MCF 10A (cell line): ENCODE measurements around the gene ZNF750. TPM values are rescaled to one million over a fixed set of nuclear protein-coding genes. Genes with fewer than 3 reads are reported as not detected.
A peak's percentile ranks its signal among the peaks of the same experiment; 100 is the strongest.

Source experiments
- BruUV-seq: library from RNA; stranded (reverse); fragments of 400-500 nt; replicated peaks from 2 replicates; lab custom pipeline; 2021; lab: Mats Ljungman, UMichigan
- CTCF ChIA-PET: fragments of 300-600 bp; sonication (Branson Sonifier 250); formaldehyde crosslinking; extraction: SDS; loops from one replicate; lab custom pipeline; 2021; ENCODE audit warnings: antibody characterized with exemption, inconsistent platforms; lab: Yijun Ruan, JAX
- POLR2A ChIA-PET: fragments of 300-600, 350-650 bp; sonication (Branson Sonifier 250); formaldehyde crosslinking; extraction: SDS; loops from one replicate; lab custom pipeline; 2020; ENCODE audit warnings: antibody characterized with exemption, inconsistent platforms; lab: Yijun Ruan, JAX
- DNase-seq: peaks from one replicate; pipeline ENCODE4 v3.0.0-alpha.2; 2018; ENCODE audit not compliant: unreplicated experiment
- H3K27ac Mint-ChIP-seq: one replicate; pipeline ENCODE4 v1.8.0; 2022; ENCODE audit warnings: mild to moderate bottlenecking, low read depth, mixed read lengths; ENCODE audit not compliant: unreplicated experiment
- H3K27me3 Mint-ChIP-seq: one replicate; pipeline ENCODE4 v1.8.0; 2022; ENCODE audit warnings: mixed read lengths; ENCODE audit not compliant: insufficient read depth, unreplicated experiment
- H3K36me3 Mint-ChIP-seq: one replicate; pipeline ENCODE4 v1.8.0; 2022; ENCODE audit warnings: mild to moderate bottlenecking, moderate library complexity, mixed read lengths; ENCODE audit not compliant: insufficient read depth, unreplicated experiment
- H3K4me1 Mint-ChIP-seq: one replicate; pipeline ENCODE4 v1.8.0; 2022; ENCODE audit warnings: mixed read lengths; ENCODE audit not compliant: insufficient read depth, unreplicated experiment
- H3K4me3 Mint-ChIP-seq: one replicate; pipeline ENCODE4 v1.8.0; 2022; ENCODE audit warnings: mild to moderate bottlenecking, moderate library complexity, mixed read lengths; ENCODE audit not compliant: unreplicated experiment
- H3K9me3 Mint-ChIP-seq: one replicate; pipeline ENCODE4 v1.8.0; 2022; ENCODE audit warnings: mixed read lengths; ENCODE audit not compliant: unreplicated experiment
- intact Hi-C: fragments of 100-400 bp; cut with micrococcal nuclease; formaldehyde crosslinking; loops from 2 replicates; pipeline ENCODE4 v1.14.1; 2022
- total RNA-seq: library from RNA; stranded (reverse); gene quantifications from 2 replicates; pipeline ENCODE4 v1.2.3, GENCODE V29; 2022
- TF ChIP-seq, protein P1 (sequence below): fragments of 200-600 bp; IDR thresholded peaks from one replicate; pipeline ENCODE4 v1.8.0; 2022; ENCODE audit warnings: antibody characterized with exemption, mild to moderate bottlenecking; ENCODE audit not compliant: unreplicated experiment

The ZNF750 gene
- total RNA-seq, 1 experiment from 2014 or later = 0.14 TPM

DNA sequence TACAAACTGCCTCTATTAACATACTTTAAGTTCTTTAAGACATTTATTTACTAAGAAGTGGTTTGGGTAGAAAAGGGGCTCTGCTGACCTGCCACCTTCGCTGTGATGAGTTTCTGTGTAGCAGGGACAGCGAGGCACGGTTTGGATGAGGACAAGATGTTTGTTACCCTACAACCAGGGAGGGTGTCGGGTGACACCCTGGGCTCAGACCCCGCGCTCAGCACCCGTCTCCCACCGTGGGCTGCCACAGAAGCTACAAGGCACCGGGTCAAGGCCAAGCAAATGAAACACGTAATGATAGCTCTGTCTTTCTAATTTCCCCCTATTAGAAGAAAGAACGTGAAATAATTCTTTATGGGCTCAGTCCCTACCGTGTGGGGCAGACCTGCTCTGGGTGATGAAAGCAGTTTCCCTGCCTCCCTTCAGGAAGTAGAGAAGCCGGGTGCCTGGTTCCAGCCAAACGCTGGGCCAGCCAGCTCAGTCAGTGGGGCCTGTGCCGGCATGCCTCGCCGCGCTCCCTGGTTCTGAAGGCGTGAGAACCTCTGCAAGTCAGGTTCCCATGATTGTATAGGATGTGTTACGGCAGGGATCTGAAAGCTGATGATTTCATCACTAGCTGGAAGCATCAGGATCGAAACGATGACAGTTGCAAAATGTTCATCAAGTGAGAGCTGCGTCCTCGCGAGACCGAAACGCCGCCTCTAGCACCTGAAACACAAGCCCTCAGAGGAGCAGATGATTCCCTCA, 3.9 kb downstream of the ZNF750 start:
- BruUV-seq = TSS peak; percentile 84
- no peaks in the 10 kb centered on the region for H3K9me3 Mint-ChIP-seq
- TF ChIP-seq, protein P1, sequence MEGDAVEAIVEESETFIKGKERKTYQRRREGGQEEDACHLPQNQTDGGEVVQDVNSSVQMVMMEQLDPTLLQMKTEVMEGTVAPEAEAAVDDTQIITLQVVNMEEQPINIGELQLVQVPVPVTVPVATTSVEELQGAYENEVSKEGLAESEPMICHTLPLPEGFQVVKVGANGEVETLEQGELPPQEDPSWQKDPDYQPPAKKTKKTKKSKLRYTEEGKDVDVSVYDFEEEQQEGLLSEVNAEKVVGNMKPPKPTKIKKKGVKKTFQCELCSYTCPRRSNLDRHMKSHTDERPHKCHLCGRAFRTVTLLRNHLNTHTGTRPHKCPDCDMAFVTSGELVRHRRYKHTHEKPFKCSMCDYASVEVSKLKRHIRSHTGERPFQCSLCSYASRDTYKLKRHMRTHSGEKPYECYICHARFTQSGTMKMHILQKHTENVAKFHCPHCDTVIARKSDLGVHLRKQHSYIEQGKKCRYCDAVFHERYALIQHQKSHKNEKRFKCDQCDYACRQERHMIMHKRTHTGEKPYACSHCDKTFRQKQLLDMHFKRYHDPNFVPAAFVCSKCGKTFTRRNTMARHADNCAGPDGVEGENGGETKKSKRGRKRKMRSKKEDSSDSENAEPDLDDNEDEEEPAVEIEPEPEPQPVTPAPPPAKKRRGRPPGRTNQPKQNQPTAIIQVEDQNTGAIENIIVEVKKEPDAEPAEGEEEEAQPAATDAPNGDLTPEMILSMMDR = no peak
- peaks cover 17% of the 10 kb centered on the region for H3K4me1 Mint-ChIP-seq
- peaks cover 20% of the 10 kb centered on the region for H3K36me3 Mint-ChIP-seq
- CTCF ChIA-PET = interaction anchor here (0.6 to 4.2 kb wide), 8 partner anchors 11 to 485 kb away, joined by 3 to 28 read pairs (median 4); no protein-coding TSS in a partner anchor
- DNase-seq = peak; percentile 98
- peak overlapping the region; percentile 85 for H3K27ac Mint-ChIP-seq
- no peaks in the 10 kb centered on the region for H3K27me3 Mint-ChIP-seq
- intact Hi-C loops = no loop called here
- H3K4me3 Mint-ChIP-seq = peak overlapping the region; percentile 48
- POLR2A ChIA-PET = interaction anchor here (0.7 to 8.5 kb wide), 12 partner anchors 9 to 61 kb away, joined by 3 to 162 read pairs (median 4); no protein-coding TSS in a partner anchor

DNA sequence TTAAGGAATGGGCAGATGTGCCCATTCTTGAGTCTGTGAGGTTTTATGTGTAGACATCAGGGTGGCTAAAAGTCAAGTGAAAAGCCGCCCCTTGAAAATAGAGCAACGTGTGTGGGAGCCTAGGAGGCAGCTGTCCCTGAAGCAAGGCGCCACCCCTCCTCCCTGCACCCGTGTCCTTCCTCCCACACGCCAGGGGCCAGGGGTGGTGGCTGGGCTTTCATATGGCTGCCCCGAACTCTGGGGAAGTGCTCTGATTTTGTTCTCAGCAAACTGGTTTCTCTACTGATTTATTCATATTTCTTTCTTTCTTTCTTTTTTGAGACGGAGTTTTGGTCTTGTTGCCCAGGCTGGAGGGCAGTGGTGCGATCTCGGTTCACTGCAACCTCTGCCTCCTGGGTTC, 4.7 kb downstream of the ZNF750 start:
- Mint-ChIP-seq H3K4me1 (peaks cover 17% of the 10 kb centered on the region), H3K4me3 (no peak overlapping the region), H3K27me3 (no peaks in the 10 kb centered on the region), H3K9me3 (no peaks in the 10 kb centered on the region), H3K36me3 (peaks cover 20% of the 10 kb centered on the region), H3K27ac (no peak overlapping the region)
- no TSS peak for BruUV-seq
- POLR2A ChIA-PET = interaction anchor here (0.7 to 8.5 kb wide), 4 partner anchors 30 to 76 kb away, joined by 3 to 162 read pairs (median 7); no protein-coding TSS in a partner anchor
- DNase-seq = no peak
- CTCF ChIA-PET = interaction anchor here (1.2 to 4.2 kb wide), 5 partner anchors 10 to 55 kb away, joined by 3 to 28 read pairs (median 4); no protein-coding TSS in a partner anchor
- TF ChIP-seq, protein P1 = no peak
- intact Hi-C loops = no loop called here

DNA sequence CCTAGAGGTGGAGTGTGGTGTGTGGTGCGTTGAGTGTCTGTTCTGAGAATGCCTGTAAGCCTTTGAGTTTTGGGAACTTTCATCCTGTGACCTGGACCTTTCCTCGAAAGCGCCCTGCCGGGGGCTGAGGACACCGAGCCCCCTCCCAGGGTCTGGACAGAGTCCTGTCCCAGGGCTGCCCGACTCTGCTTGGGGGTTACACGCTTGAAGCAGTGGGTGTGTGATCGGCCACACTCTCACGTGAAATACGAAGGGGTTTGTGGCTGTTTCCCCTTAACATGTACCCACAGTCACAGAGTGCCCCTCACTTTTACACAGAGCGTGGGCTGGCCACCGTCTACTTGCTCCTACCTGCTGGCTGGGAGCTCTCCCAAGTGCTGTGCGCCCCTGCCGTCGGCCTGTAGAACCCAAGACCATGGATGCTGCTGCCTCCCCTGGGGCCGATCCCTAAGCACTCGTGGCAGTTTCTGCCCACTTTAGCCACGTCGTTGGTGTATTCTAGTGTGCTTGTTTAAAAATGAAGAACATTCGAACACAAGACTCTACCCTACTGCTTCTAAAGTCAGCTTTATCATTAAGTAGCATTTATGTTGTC, 6.8 kb downstream of the ZNF750 start:
- peaks cover 12% of the 10 kb centered on the region for H3K4me1 Mint-ChIP-seq
- H3K4me3 Mint-ChIP-seq = no peak overlapping the region
- ChIA-PET POLR2A (interaction anchor here (1.1 to 8.5 kb wide), 3 partner anchors 15 to 43 kb away, joined by 3 to 162 read pairs (median 7); no protein-coding TSS in a partner anchor), CTCF (interaction anchor here (1.2 kb wide), 1 partner anchor 51 kb away, joined by 3 read pairs; no protein-coding TSS in a partner anchor)
- H3K9me3 Mint-ChIP-seq = no peaks in the 10 kb centered on the region
- intact Hi-C loops = no loop called here
- no peak overlapping the region for H3K27ac Mint-ChIP-seq
- peaks cover 34% of the 10 kb centered on the region for H3K36me3 Mint-ChIP-seq
- TF ChIP-seq, protein P1 = no peak
- no peaks in the 10 kb centered on the region for H3K27me3 Mint-ChIP-seq
- no peak for DNase-seq
- BruUV-seq = no TSS peak

DNA sequence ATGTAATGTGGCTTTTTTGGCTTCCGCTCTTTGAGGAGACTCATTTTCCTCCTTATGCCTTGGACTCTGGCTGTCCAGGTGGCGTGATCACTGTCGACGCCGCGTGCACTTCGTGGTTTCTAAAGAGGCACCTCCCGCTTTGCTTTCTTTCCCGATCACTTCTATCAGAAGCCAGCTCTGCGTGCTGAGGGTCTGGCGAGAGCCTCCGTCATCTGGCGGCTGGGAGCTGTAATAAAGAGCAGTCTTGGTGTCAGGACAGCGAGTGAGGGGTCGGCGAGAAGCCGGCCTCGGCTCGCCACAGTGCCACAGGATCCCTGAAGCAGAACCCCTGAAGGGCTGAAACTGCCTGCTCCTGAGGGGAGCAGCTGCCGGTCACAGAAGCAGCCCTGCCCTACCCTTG, 7.4 kb downstream of the ZNF750 start:
- DNase-seq = no peak
- POLR2A ChIA-PET = interaction anchor here (1.1 to 1.3 kb wide), 2 partner anchors 16 to 44 kb away, joined by 3 to 7 read pairs; no protein-coding TSS in a partner anchor
- CTCF ChIA-PET = no interaction called here
- H3K4me3 Mint-ChIP-seq = no peak overlapping the region
- H3K27ac Mint-ChIP-seq = no peak overlapping the region
- intact Hi-C loops = no loop called here
- no TSS peak for BruUV-seq
- H3K36me3 Mint-ChIP-seq = peaks cover 34% of the 10 kb centered on the region
- no peaks in the 10 kb centered on the region for H3K9me3 Mint-ChIP-seq
- H3K27me3 Mint-ChIP-seq = no peaks in the 10 kb centered on the region
- TF ChIP-seq, protein P1 = no peak
- H3K4me1 Mint-ChIP-seq = peaks cover 7% of the 10 kb centered on the region
